Natural killer cell treated with Interleukin-12 subunit alpha and Interleukin-12 subunit beta and Interleukin-15 and Interleukin-18, amount 100 ng/mL, for 72 hours (primary cell): ENCODE data around the gene PAPPA2. TPM values are rescaled to one million over a fixed set of nuclear protein-coding genes. Genes with fewer than 3 reads are reported as not detected.

Source experiments
- ATAC-seq, 2 donors: fragments of 150-1000 bp; cut with Tn5 transposase in 1 of 2; sonication (Bioruptor Pico), chemical (Tn5 transposase) in 1 of 2; 2 replicates each; pipeline ENCODE4 v1.10.0; 2021
- DNase-seq: peaks from one replicate; pipeline ENCODE4 v3.0.0; 2022; ENCODE audit warnings: low spot score
- H3K27ac Mint-ChIP-seq, 2 donors: 1 replicate in 1 of 2; 2 replicates in 1 of 2; pipeline ENCODE4 v1.8.0; 2022; ENCODE audit warnings: mixed read lengths in 2 of 2, mild to moderate bottlenecking in 1 of 2, moderate library complexity in 1 of 2
- H3K27me3 Mint-ChIP-seq, 2 donors: 1 replicate in 1 of 2; 2 replicates in 1 of 2; pipeline ENCODE4 v1.8.0; 2022; ENCODE audit warnings: mixed read lengths in 2 of 2
- H3K36me3 Mint-ChIP-seq: one replicate; pipeline ENCODE4 v1.8.0; 2022; ENCODE audit warnings: mixed read lengths
- H3K4me1 Mint-ChIP-seq, 2 donors: 1 replicate in 1 of 2; 2 replicates in 1 of 2; pipeline ENCODE4 v1.8.0; 2022; ENCODE audit warnings: low read depth in 2 of 2, mixed read lengths in 2 of 2, mild to moderate bottlenecking in 1 of 2
- H3K4me3 Mint-ChIP-seq: one replicate; pipeline ENCODE4 v1.8.0; 2022; ENCODE audit warnings: mixed read lengths
- H3K9me3 Mint-ChIP-seq: 2 replicates; pipeline ENCODE4 v1.8.0; 2022; ENCODE audit warnings: mixed read lengths
- total RNA-seq, 2 donors: library from RNA; stranded (reverse); gene quantifications; one replicate each; pipeline ENCODE4 v1.2.3, GENCODE V29; 2022

PAPPA2 gene
- total RNA-seq, 2 donors from 2014 or later, result 0.10 TPM; not detected in 1

DNA sequence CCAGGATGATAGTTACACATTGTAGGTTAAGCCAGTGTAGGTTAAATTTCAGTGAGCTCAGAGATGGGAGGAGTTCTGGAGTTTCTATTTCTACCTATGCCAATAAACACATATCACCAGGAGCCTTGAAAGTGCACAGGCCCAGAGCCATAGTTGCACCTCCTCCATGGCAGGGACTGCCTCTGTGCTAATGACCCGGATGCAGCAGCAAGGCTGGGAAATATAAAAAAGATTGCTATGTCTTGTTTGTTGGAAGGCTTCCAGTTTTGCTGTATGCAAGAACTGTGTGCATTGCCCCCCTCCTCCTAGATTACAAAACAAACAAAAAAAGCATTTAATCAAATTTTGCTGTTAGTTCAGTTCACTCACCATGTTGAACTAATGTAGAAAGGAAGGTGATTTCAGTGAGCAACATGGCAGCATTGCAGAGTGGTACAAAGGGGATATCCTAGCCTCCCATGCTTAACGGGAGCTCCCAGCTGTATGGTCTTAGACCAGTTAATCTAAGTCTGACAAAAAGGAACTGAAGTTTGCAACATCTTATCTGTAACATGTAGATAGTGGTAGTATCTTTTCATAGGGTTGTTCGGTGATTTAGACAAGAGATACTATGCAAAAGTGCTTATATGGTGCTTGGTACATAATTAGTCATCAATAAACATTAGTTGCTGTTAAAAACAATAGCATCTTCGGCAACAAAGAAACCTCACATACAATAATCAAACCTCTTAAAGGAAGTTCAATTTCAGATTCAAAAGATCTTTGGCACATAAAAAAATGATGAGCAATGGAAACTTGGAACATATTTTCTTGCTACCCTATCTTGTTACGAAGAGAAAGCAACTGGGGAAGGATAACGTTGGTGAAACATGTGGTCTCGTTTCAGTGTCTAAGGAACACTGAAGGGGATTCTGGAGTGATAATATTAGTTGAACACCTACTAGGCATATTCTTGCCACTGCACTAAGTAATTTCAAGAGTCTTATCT is 392.1 kb downstream of the PAPPA2 start:
- no peaks in the 10 kb centered on the region for H3K27me3 Mint-ChIP-seq
- no peak for DNase-seq
- no peak overlapping the region for H3K4me3 Mint-ChIP-seq
- H3K4me1 Mint-ChIP-seq, result no peaks in the 10 kb centered on the region
- H3K9me3 Mint-ChIP-seq, result no peaks in the 10 kb centered on the region
- H3K27ac Mint-ChIP-seq, result no peak overlapping the region
- H3K36me3 Mint-ChIP-seq, result no peaks in the 10 kb centered on the region
- ATAC-seq, result no peak

DNA sequence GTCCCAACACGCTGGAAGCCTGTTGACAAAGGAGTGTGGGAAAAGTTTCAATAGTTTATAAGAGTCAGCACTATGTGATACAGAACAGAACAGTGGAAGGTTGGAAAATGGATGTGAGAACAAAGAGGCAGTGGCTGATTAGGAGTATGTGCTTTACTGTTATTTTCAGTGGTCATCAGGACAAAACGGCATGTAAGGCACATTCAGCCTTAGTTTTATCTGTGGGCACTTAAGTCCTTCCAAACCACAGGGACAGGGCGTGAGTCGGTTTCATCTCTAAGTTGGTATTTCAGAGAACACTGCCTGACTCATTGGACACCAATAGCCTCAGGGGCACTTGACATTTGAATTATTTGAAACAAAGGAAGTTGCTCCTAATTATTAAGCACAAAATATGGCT is 394.7 kb downstream of the PAPPA2 start:
- ATAC-seq, result no peak

DNA sequence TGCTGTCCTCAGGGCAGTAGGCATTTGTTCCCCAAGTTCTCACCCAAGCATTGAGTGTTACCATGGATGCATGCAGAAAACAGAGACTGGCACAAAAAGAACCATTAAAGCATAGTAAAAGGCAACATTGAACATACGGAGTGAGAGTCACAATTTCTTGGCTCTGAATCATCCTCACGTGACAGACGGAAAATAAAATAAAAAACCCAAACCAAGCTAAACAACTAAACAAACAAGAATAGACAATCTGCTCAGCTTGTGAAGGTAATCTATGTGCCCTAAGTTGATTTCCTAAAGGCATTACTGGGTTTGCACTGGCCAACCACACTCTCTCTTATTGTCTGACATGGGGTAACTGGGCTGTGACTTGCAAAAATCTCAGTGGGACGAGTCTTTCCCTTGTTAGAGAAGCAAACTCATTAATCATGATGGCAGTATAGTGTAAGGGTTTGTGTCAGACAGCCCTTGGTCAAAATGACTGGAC is 395.5 kb downstream of the PAPPA2 start:
- Mint-ChIP-seq H3K9me3 (no peaks in the 10 kb centered on the region), H3K27me3 (no peaks in the 10 kb centered on the region), H3K4me1 (no peaks in the 10 kb centered on the region), H3K4me3 (no peak overlapping the region), H3K36me3 (no peaks in the 10 kb centered on the region), H3K27ac (no peak overlapping the region)
- DNase-seq (no peak), ATAC-seq (no peak)

More for the DNA sequence above, 394.7 kb downstream of the PAPPA2 start:
- no peak for DNase-seq
- Mint-ChIP-seq H3K9me3 (no peaks in the 10 kb centered on the region), H3K4me1 (no peaks in the 10 kb centered on the region), H3K27ac (no peak overlapping the region), H3K36me3 (no peaks in the 10 kb centered on the region), H3K27me3 (no peaks in the 10 kb centered on the region), H3K4me3 (no peak overlapping the region)

DNA sequence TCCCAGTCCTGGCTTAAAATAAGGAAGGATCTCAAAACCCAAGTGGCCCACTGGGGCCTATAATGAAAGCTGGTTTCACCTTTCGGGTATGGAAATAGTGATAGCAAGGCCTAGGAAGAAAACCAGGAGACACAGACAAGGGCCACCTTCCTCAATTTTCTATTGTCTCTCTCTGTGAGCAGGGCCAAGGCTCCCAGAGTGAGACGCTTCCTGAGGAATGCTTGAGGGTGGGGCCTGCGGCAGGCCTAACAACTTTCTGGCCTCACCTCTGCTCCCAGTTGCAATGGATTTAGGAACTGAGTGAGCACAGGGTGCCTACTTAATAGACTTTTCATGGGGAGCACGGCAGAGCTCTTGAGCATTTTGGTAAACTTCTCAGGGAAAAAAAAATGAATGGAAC is 400.6 kb downstream of the PAPPA2 start:
- no peak for ATAC-seq
- Mint-ChIP-seq H3K4me3 (no peak overlapping the region), H3K36me3 (no peaks in the 10 kb centered on the region), H3K27me3 (peaks cover 7% of the 10 kb centered on the region in 2 donors), H3K4me1 (no peaks in the 10 kb centered on the region), H3K9me3 (peaks cover 3% of the 10 kb centered on the region), H3K27ac (no peak overlapping the region)
- no peak for DNase-seq

DNA sequence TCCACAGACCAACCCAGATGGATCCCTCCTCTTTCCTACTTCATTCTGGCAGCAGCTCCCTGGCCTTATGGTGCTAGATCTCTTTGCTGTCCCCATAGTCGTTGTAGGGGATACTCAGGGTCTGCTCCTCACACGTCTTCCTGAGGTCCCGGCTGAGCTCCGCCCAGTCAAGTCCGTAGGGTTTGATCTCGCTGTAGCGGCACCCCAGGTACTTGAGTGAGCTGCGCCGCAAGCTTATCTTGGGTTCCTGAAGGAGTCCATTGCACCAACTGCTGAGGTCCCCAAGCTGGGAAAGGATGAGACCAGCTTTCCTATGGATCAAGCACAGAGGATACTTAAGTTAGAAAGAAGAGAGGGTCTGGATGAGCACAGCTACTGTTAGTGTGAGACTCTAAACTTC is 401.2 kb downstream of the PAPPA2 start:
- peaks cover 7% of the 10 kb centered on the region in 2 donors for H3K27me3 Mint-ChIP-seq
- no peak overlapping the region for H3K27ac Mint-ChIP-seq
- H3K4me3 Mint-ChIP-seq, result no peak overlapping the region

DNA sequence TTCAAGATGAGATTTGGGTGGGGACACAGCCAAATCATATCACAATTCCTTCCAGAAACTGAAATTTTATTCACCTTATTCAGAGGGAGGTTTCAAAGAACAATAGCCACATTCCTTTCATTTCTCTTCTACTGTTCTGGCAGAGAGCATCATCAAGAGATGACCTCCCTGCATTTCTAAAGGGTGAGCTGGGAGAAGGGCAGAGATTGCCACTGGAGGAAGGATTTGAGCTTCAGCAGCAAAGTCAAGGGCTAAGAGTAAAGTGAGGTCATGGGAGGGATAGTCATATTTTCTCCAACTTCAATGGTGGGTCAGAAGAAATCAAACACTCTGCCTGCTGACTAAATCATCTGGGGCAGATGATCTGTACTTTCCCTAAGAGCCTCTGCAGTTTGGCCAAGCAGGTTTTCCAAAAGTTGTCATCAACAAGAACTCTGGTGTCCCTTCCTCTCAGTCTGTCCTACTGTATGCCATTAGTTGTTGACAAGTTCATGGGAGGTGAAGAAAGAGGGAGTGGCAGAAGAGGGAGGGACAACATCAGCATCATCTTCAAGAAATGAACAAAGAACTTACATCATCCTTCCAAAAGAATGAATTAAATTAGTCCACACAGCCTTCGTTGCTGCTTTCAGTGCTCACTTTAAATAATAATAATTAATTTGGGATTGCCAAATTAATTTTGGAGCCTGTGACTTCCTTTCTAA is 403.2 kb downstream of the PAPPA2 start:
- Mint-ChIP-seq H3K36me3 (no peaks in the 10 kb centered on the region), H3K4me1 (no peaks in the 10 kb centered on the region), H3K27ac (no peak overlapping the region), H3K9me3 (peaks cover 3% of the 10 kb centered on the region), H3K4me3 (no peak overlapping the region), H3K27me3 (peaks cover 7% of the 10 kb centered on the region in 2 donors)
- ATAC-seq (no peak), DNase-seq (no peak)

More for the DNA sequence above, 401.2 kb downstream of the PAPPA2 start:
- Mint-ChIP-seq H3K4me1 (no peaks in the 10 kb centered on the region), H3K36me3 (no peaks in the 10 kb centered on the region), H3K9me3 (peaks cover 3% of the 10 kb centered on the region)
- ATAC-seq (no peak), DNase-seq (no peak)

DNA sequence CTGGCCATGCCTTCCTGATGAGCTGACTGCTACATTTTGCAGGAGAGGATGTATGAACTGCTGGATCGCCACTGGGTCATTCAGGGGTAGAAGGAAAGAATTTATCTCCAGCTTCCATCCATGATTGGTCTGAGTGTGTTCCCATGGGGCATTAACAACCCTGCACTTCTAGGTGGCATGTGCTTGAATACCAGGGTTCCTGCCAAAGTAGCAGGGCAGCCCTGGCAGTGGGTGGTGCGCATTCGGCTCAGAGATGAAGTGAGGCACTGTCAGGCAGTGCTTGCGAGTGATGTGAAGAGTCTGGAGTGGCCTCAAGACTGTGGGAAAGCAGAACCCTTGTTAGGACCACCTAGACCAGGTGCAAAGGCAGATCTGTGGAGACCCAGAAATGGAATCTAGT is 406.6 kb downstream of the PAPPA2 start:
- H3K4me3 Mint-ChIP-seq, result no peak overlapping the region
- ATAC-seq, result no peak
- peaks cover 6% of the 10 kb centered on the region for H3K9me3 Mint-ChIP-seq
- peaks cover 7 to 14% of the 10 kb centered on the region in 2 donors for H3K27me3 Mint-ChIP-seq
- no peaks in the 10 kb centered on the region for H3K4me1 Mint-ChIP-seq
- no peak for DNase-seq
- no peaks in the 10 kb centered on the region for H3K36me3 Mint-ChIP-seq
- H3K27ac Mint-ChIP-seq, result no peak overlapping the region

DNA sequence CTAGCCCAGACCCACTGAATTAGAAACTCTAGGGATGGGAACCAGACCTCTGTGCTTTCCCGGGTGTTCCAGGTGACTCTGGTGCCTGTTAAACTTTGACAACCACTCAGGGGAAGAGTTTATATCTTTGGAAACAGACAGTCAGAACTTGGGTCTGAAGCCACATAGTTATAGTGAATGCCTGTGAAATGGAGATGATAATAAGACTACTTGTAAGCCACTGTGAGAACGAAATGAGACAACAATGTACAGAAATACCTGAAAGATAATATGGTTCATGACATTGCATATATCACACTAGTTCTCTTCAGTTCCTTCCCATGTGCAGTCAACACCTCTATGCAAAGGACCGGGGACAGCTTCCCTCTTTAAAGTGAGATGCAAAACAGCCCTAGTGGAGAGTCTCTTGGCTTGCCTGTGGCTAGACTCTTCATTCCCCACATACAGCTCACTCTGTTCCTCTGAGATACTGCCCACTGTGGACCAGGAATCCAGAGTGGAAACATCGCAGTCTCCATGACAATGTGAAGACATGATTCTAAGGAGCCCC is 414.1 kb downstream of the PAPPA2 start:
- Mint-ChIP-seq H3K27ac (no peak overlapping the region), H3K4me1 (no peaks in the 10 kb centered on the region), H3K36me3 (no peaks in the 10 kb centered on the region), H3K27me3 (peaks cover 3 to 7% of the 10 kb centered on the region in 2 donors), H3K4me3 (no peak overlapping the region), H3K9me3 (peaks cover 3% of the 10 kb centered on the region)
- ATAC-seq (no peak), DNase-seq (no peak)

DNA sequence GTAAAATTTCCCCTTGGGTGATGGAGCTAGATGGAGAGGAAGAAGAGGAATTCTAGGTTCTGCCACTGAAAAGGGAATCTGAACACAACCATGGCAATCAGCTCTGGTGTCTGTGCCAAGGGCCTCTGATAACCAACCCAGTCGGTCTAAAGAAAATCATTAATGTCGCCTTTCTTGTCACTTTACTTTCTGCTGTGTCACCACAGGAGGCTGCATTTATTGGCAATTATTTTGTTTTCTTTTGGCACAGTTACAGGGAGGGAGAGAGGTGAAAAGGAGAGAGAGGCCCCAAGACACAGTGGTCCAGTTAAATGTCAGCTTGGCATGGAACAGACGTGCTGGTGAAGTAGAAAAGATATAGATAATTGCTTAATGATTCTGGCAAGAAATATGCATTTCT is 414.6 kb downstream of the PAPPA2 start:
- H3K4me3 Mint-ChIP-seq, result no peak overlapping the region
- peaks cover 3 to 5% of the 10 kb centered on the region in 2 donors for H3K27me3 Mint-ChIP-seq
- H3K36me3 Mint-ChIP-seq, result no peaks in the 10 kb centered on the region
- H3K27ac Mint-ChIP-seq, result no peak overlapping the region
- DNase-seq (no peak), ATAC-seq (no peak)
- H3K4me1 Mint-ChIP-seq, result no peaks in the 10 kb centered on the region
- H3K9me3 Mint-ChIP-seq, result peaks cover 3% of the 10 kb centered on the region

DNA sequence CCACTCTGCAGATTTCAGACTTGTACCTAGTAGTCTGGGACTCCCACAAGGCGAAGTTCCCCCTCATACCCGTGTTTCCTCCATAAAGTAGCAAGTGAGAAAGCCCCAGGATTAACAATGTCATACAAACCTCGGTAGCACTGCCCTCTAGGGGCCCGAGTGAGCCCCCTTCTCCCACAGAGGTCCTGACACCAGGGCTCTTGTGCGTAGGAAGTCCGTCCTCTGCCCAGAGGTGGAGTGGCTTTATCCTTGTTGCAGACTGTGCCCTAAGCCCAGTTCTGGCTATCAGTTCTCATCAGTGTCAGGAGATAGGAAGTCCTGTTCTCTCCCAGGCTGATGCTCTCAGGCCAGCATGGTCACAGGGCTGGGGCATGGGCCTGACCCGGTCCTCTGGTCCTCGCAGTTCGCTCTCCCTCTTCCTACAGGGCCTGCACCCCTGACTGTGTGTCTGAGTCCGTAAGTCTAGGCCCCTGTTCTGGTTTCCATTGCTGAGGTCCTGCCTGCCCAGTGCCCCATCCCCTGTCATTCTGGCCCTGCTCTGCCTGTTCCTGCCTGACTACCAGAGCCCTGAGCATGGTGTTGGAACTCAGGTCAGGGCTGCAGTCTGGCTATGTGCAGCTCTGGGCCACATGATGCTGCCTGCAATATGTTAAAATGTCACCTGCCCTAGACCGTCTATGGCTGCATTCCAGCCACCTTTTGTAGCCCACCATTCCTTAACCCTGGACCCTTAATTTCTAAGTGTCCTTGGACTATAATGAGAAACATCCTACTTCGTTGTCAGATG is 416.0 kb downstream of the PAPPA2 start:
- Mint-ChIP-seq H3K36me3 (no peaks in the 10 kb centered on the region), H3K27me3 (no peaks in the 10 kb centered on the region), H3K4me3 (no peak overlapping the region), H3K9me3 (no peaks in the 10 kb centered on the region), H3K4me1 (no peaks in the 10 kb centered on the region), H3K27ac (no peak overlapping the region)
- DNase-seq, result no peak
- peak; percentile 21 to 41 for ATAC-seq

DNA sequence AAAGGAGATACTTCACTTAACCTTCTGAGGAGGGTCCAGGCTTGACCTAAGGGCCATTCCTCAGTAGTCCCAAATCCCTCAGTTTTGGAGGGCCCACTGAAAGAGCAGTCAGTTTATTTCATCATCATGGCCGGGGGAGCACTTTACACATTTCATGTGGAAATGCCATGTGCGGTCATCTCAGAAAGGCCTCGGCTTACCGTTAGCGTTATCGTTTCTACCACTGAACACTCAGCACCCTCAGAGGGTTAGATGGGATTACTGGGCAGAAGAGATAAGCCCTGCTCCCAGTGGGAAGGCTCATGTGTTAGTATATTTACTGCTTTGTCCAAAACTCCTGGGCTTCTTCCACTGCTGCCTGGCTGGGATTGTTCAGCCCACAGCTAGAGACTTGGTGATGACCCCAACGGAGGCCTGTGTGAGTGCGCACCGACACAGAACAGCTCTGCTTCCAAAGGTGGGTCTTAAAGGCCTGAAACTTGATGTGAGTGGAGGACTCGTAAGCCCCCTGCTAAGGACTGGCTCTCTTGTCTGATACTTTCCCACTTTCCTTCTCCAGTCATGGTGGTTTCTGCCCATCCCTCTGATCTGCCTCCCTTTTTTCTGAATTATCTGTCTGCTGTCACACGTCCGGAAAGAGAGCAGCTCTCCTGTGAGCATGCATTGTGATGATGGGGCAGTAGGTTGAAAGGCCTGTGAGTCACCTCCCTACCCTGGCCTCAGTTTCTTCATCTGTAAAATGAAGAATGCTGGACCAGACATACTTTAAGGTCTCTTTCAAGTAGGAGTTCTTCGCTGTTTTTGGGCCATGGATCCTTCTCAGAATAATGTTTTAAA is 417.0 kb downstream of the PAPPA2 start:
- DNase-seq (no peak), ATAC-seq (no peak)
- H3K4me1 Mint-ChIP-seq, result no peaks in the 10 kb centered on the region
- H3K27me3 Mint-ChIP-seq, result peaks cover 0 to under 1% of the 10 kb centered on the region in 2 donors
- no peak overlapping the region for H3K4me3 Mint-ChIP-seq
- H3K9me3 Mint-ChIP-seq, result no peaks in the 10 kb centered on the region
- no peaks in the 10 kb centered on the region for H3K36me3 Mint-ChIP-seq
- H3K27ac Mint-ChIP-seq, result no peak overlapping the region

DNA sequence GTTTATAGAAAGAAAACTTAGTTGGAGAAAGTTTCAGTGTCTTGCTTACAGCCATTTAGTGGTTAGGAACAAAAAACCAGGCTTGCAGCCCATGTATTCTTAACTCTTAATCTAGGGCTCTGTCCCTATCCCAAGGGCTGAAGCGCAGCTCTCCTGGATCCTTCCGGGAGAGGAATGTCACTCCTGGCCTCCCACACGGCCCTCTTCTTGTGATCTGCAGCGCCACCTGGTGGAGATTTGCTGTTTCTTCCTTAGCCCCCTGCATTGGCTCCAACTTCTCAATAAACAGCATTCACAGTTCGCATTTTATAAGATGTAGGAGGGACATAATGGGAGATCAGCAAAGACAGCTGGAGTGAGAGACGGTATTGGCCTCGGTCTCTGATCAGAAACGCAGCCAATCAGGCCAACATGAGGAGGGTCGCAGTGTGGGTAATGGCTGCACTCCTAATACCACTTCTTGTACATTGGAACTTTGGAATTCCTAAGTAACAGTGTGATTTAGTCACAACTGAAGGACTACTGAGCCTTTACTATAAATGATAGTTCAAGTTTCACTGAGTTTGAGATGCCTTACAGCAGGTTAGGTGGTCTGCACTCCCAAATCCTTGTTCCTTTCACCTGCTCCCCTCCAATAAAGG is 418.1 kb downstream of the PAPPA2 start:
- Mint-ChIP-seq H3K4me1 (no peaks in the 10 kb centered on the region), H3K27me3 (peaks cover 6% of the 10 kb centered on the region in 2 donors), H3K36me3 (no peaks in the 10 kb centered on the region), H3K4me3 (no peak overlapping the region), H3K27ac (no peak overlapping the region), H3K9me3 (no peaks in the 10 kb centered on the region)
- ATAC-seq, result no peak
- no peak for DNase-seq
